Activated CD4-positive, alpha-beta memory T cell treated with anti-CD3 and anti-CD28 coated beads, Interleukin-2, amount 10 ng/mL, durations not matched to agents 7 days and 5 days (primary cell): ENCODE data around the gene VWDE. TPM values are rescaled to one million over a fixed set of nuclear protein-coding genes. Genes with fewer than 3 reads are reported as not detected.

Experiments used
- CTCF ChIA-PET: fragments of 350-600 bp; sonication (Branson Sonifier 250); formaldehyde crosslinking; loops from one replicate; lab custom pipeline; 2021; ENCODE audit warnings: antibody characterized with exemption, inconsistent platforms; lab: Charles Lee
- POLR2A ChIA-PET: fragments of 350-600 bp; sonication (Branson Sonifier 250); formaldehyde crosslinking; loops from one replicate; lab custom pipeline; 2021; ENCODE audit warnings: antibody characterized with exemption; lab: Charles Lee
- DNase-seq: peaks from one replicate; pipeline ENCODE4 v3.0.0-alpha.2; 2020
- H3K27ac Mint-ChIP-seq: one replicate; pipeline ENCODE4 v1.8.0; 2021; ENCODE audit warnings: mild to moderate bottlenecking, mixed read lengths
- H3K27me3 Mint-ChIP-seq: one replicate; pipeline ENCODE4 v1.8.0; 2021; ENCODE audit warnings: mixed read lengths
- H3K36me3 Mint-ChIP-seq: one replicate; pipeline ENCODE4 v1.8.0; 2021; ENCODE audit warnings: low read depth, mixed read lengths
- H3K4me1 Mint-ChIP-seq: one replicate; pipeline ENCODE4 v1.8.0; 2021; ENCODE audit warnings: mixed read lengths
- H3K4me3 Mint-ChIP-seq: one replicate; pipeline ENCODE4 v1.8.0; 2021; ENCODE audit warnings: mild to moderate bottlenecking, mixed read lengths
- H3K9me3 Mint-ChIP-seq: one replicate; pipeline ENCODE4 v1.8.0; 2021; ENCODE audit warnings: mixed read lengths
- total RNA-seq, 2 experiments: library from RNA; stranded (reverse); gene quantifications; one replicate each; pipeline ENCODE4 v1.2.3, GENCODE V29; 2021

VWDE gene
- total RNA-seq, 2 experiments from 2014 or later: 5.2 to 6.6 TPM

DNA sequence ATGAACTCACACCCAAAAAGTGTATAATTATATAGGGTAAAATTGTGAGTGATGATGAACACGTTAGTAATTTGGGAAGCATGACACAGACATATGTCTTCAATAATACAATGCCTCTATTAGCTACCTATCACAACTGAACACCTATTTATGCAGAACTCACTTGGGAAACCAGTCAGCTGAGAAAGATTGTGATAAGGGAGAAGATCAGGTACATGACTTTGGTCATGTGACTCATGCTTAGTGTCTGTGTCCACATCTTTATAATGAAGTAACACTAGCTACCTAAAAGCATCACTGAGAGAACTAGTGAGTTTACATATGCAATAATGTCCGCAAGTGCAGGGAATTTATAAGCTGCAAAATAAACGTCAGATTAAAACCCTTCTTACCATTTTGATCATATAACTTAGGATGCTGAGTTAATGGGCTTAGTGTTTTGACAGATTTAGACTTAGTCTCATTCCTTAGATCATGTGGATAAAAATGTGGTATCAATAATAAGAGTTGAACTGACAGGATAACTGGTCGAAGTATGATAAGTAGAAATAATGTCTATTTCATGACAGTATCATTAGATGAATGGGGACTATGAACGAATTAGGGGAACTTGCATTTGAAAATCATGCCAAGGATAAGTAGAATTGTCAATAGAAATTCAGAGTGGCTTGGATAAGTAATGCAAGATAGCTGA, 11.6 kb downstream of the VWDE start:
- no peaks in the 10 kb centered on the region for H3K4me1 Mint-ChIP-seq
- no peaks in the 10 kb centered on the region for H3K27me3 Mint-ChIP-seq
- CTCF ChIA-PET: interaction anchor here (1.1 to 2.0 kb wide), 2 partner anchors 8 to 45 kb away, joined by 3 to 5 read pairs; no protein-coding TSS in a partner anchor
- no peak overlapping the region for H3K4me3 Mint-ChIP-seq
- no peaks in the 10 kb centered on the region for H3K36me3 Mint-ChIP-seq
- no peak overlapping the region for H3K27ac Mint-ChIP-seq
- POLR2A ChIA-PET: no interaction called here
- H3K9me3 Mint-ChIP-seq: peaks cover 2% of the 10 kb centered on the region
- DNase-seq: no peak

DNA sequence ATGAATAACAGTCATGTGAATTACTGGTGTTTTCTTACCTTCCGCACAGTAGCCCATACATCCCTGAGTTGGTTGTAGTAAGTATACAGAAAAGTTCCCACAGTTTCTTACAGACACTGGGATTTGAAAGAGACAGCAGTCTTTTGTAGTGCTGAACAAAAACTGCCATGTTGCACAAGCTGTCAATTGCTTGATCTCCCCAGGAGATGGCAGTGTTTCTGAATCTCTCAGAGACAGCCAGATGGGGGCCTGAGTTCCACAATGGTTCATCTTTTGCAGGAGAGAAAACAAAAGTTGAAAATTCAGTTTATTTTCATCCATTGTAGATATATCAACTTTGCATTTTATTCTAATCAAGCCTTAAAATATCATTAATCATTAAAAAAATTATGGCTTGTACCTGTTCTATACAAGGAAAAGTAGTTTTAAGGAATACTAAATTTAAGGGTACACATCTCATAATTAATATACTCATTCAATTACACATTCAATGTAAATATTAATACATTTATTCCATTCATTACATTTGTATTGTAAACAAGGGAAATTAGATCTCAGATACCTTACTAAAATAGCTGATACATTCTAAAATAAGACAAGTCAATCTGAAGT, 14.5 kb downstream of the VWDE start:
- no peaks in the 10 kb centered on the region for H3K9me3 Mint-ChIP-seq
- peak; percentile 45 for DNase-seq
- POLR2A ChIA-PET: no interaction called here
- no peaks in the 10 kb centered on the region for H3K27me3 Mint-ChIP-seq
- H3K4me3 Mint-ChIP-seq: no peak overlapping the region
- H3K4me1 Mint-ChIP-seq: no peaks in the 10 kb centered on the region
- CTCF ChIA-PET: interaction anchor here (0.6 to 1.4 kb wide), 5 partner anchors 8 to 285 kb away, joined by 3 to 4 read pairs (median 3); partner anchors contain the start of gene VWDE
- no peaks in the 10 kb centered on the region for H3K36me3 Mint-ChIP-seq
- no peak overlapping the region for H3K27ac Mint-ChIP-seq

DNA sequence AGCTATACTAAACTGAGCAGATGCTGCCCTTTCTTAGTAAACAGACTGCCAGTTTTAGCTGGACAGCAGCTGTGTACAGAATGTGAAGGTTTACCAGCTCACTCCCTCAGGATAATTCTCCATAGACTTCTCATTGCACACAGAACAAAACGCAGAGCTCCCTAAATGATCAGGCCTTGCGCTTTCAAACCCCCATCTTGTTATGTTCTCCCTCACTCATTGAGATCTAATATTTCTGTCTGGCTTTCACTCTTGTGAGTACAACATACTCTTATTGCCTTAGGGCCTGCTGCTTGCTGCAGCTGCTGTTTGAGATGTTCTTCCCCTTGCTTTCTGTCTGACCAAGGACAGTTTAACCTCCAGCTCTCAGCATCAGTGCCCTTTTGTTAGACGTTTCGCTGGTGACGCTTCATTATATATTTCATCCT, 17.3 kb downstream of the VWDE start:
- Mint-ChIP-seq H3K4me1 (no peaks in the 10 kb centered on the region), H3K27me3 (no peaks in the 10 kb centered on the region), H3K27ac (no peak overlapping the region), H3K9me3 (no peaks in the 10 kb centered on the region), H3K4me3 (no peak overlapping the region), H3K36me3 (no peaks in the 10 kb centered on the region)
- no peak for DNase-seq
- ChIA-PET CTCF (interaction anchor here (1.0 kb wide), 1 partner anchor 72 kb away, joined by 3 read pairs; no protein-coding TSS in a partner anchor), POLR2A (no interaction called here)

DNA sequence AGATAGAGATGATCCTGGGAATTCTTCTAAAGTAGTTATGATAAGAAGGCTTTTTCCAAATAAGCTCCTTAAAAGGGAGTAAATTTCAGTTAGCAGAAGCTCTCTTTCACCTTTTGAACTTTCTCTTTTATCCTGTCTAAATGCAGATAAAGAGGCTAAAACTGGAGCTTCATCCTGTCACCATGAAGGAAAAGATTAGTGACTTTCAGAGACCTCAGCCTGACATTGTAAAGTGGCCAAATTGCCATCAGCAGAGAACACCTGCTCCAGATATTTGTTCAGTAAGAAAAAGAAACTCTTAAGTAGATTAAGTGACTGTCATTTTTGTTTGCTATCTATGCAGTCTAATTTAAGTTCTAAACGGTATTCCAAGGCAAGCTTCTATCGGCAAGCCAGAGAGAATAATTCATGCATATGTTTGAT, 18.3 kb downstream of the VWDE start:
- Mint-ChIP-seq H3K27ac (no peak overlapping the region), H3K4me3 (no peak overlapping the region), H3K9me3 (no peaks in the 10 kb centered on the region), H3K36me3 (no peaks in the 10 kb centered on the region), H3K4me1 (no peaks in the 10 kb centered on the region), H3K27me3 (no peaks in the 10 kb centered on the region)
- no peak for DNase-seq
- ChIA-PET CTCF (interaction anchor here (1.0 kb wide), 1 partner anchor 73 kb away, joined by 3 read pairs; no protein-coding TSS in a partner anchor), POLR2A (no interaction called here)

DNA sequence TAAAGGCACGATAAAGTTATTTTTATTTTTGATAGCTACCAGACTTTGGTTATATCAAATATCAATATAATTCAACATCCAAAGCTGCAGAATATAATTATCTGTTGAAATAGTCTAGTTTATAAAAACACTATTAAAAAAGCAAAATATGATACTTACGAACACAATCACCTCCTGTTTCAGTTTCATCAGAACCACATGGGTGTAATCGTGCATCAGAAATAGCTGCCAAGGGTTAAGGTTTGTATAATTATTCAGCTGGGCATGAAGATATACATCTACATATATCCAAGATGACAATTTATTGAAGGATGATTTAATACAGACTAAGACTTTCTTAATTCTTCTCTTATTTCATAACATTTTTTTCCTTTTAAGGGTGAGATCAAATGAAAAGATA, 20.3 kb downstream of the VWDE start:
- H3K4me1 Mint-ChIP-seq: no peaks in the 10 kb centered on the region
- H3K4me3 Mint-ChIP-seq: no peak overlapping the region
- no peak for DNase-seq
- H3K27ac Mint-ChIP-seq: no peak overlapping the region
- H3K27me3 Mint-ChIP-seq: no peaks in the 10 kb centered on the region
- ChIA-PET CTCF (interaction anchor here (1.1 kb wide), 1 partner anchor 9 kb away, joined by 5 read pairs; no protein-coding TSS in a partner anchor), POLR2A (no interaction called here)
- H3K9me3 Mint-ChIP-seq: no peaks in the 10 kb centered on the region
- H3K36me3 Mint-ChIP-seq: no peaks in the 10 kb centered on the region

DNA sequence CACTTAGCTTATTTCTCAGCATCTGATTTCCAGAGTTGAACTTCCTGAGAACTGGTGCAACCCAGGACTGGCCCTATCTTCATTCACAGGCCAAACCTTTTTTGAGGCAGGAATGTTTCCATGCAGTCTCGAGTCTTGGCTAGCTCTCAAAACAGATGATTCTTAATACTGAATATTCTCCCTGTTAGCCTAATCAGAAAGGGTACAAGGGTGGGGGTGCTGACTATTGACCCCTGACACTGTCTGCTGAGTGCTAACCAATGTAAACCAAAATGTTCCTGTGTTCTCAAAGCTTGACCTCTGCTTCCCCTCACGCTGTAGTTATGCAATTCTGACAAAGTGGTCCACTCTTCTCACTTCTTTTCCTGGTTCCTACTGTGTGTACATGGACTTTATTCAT, 25.3 kb downstream of the VWDE start:
- H3K4me3 Mint-ChIP-seq: no peak overlapping the region
- no peak overlapping the region for H3K27ac Mint-ChIP-seq
- CTCF ChIA-PET: no interaction called here
- POLR2A ChIA-PET: no interaction called here
- H3K36me3 Mint-ChIP-seq: no peaks in the 10 kb centered on the region
- H3K27me3 Mint-ChIP-seq: no peaks in the 10 kb centered on the region
- no peak for DNase-seq
- H3K9me3 Mint-ChIP-seq: no peaks in the 10 kb centered on the region
- H3K4me1 Mint-ChIP-seq: no peaks in the 10 kb centered on the region

DNA sequence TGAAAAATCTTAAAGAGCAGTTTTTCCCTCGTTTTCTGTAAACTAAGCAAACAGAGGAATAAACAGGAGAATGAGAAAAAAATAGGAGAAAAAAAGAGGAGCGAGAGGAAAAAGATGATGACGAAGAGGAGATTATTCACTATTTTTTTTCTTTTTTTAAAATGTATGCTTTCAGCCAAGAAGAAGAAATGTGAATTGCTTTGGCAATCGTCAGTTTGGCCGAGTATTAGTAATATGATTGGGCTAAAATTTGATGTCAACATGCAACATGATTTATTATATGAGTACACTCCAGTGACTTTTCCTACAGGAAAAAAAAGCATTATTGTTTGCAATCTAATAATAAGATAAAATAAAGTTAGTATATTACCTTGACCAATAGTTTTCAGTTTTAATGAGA, 26.3 kb downstream of the VWDE start:
- CTCF ChIA-PET: no interaction called here
- Mint-ChIP-seq H3K9me3 (no peaks in the 10 kb centered on the region), H3K27me3 (no peaks in the 10 kb centered on the region), H3K27ac (no peak overlapping the region), H3K36me3 (no peaks in the 10 kb centered on the region), H3K4me3 (no peak overlapping the region), H3K4me1 (no peaks in the 10 kb centered on the region)
- no peak for DNase-seq
- POLR2A ChIA-PET: no interaction called here

DNA sequence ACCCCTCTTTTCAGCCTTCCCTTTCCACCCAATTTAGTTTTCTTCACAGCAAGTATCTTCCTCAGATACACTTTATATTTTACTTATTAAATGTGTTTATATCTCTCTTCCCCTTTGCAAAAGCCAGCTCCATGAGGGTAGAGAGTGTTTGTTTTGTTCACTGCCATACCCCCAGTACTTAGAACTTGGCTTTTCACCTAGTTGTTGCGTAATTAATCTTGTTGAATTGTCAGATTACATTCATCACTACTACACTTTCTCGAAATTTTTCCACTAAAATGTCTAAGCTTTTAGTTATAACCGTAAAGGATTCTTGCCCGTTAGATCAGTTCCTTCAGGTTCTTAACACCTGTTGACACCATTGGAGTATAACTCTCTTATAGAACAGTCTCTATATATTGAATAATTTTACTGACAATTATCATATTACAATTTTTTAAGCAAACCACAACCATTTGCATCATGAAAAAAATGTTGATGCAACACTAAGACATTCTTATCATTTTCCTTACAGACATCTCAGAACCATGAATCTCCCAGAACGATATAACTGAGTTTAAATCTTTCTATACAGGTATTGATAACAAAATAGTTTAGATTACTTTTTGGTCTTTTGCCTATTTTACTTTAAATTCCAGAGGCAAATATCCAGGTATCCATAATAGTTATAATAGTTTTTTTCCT, 29.9 kb downstream of the VWDE start:
- no peak overlapping the region for H3K27ac Mint-ChIP-seq
- CTCF ChIA-PET: no interaction called here
- POLR2A ChIA-PET: no interaction called here
- no peaks in the 10 kb centered on the region for H3K9me3 Mint-ChIP-seq
- DNase-seq: no peak
- H3K36me3 Mint-ChIP-seq: no peaks in the 10 kb centered on the region
- no peaks in the 10 kb centered on the region for H3K4me1 Mint-ChIP-seq
- H3K27me3 Mint-ChIP-seq: no peaks in the 10 kb centered on the region
- no peak overlapping the region for H3K4me3 Mint-ChIP-seq

DNA sequence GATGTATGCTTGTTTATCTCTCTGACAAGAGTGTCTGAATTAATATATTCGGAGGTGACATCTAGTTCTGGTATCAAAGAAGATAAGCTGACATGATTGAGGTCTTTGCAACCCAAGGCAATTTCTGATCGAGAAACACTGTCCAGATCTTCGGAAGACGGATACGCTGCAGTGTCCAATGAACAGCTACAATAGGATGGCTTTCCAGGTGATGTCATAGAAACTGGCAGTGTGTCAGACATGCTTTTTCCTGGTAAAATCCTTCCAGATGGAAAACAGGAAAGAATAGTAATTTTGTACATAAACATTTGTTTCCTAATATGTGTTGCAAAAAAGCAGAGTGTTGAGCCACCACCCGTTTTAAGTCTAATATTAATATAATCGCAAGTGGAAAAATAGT, 33.4 kb downstream of the VWDE start:
- no peaks in the 10 kb centered on the region for H3K36me3 Mint-ChIP-seq
- H3K27ac Mint-ChIP-seq: no peak overlapping the region
- DNase-seq: no peak
- no peak overlapping the region for H3K4me3 Mint-ChIP-seq
- POLR2A ChIA-PET: no interaction called here
- CTCF ChIA-PET: no interaction called here
- no peaks in the 10 kb centered on the region for H3K9me3 Mint-ChIP-seq
- no peaks in the 10 kb centered on the region for H3K27me3 Mint-ChIP-seq
- no peaks in the 10 kb centered on the region for H3K4me1 Mint-ChIP-seq

DNA sequence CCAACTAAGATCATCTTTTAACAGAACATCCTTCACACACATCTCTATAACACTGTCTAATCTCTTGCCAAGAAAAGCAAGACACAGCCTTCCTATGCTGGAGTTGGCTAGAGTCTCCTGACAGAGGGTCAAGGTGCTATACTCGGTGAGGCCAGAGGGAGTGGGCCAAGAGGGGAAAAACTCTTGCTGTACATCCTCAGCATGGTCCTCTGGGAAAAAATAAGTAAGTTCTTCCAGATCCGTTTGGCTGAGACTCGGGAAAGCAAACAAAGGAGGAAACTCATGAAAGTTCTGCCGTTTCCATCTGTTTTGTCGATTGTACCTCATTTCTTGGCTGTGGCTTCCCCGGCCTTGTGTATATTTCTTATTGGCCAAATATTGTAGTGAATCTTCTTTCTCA, 33.9 kb downstream of the VWDE start:
- Mint-ChIP-seq H3K4me3 (no peak overlapping the region), H3K27ac (no peak overlapping the region), H3K27me3 (no peaks in the 10 kb centered on the region), H3K36me3 (no peaks in the 10 kb centered on the region), H3K4me1 (no peaks in the 10 kb centered on the region), H3K9me3 (no peaks in the 10 kb centered on the region)
- ChIA-PET CTCF (no interaction called here), POLR2A (no interaction called here)
- no peak for DNase-seq

DNA sequence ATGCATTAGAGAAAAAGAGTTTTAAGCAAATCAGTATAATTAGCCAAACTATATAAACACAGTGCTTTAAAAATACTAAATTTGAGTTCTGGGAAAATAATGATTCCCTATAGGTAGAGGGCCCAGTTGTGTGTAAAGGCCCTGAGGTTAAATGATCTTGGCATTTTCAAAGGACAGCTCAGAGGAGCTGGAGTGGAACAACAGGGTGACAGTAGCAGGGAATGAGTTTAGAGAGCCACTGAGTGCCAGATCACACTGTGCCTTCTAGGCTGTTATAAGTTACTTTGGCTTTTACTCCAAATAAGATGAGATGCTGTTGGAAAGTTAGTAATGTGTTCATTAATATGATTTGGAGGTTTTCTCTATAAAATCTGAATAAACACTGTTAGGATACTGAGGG, 34.6 kb downstream of the VWDE start:
- no peaks in the 10 kb centered on the region for H3K9me3 Mint-ChIP-seq
- H3K36me3 Mint-ChIP-seq: no peaks in the 10 kb centered on the region
- ChIA-PET POLR2A (no interaction called here), CTCF (no interaction called here)
- no peak for DNase-seq
- no peaks in the 10 kb centered on the region for H3K27me3 Mint-ChIP-seq
- no peak overlapping the region for H3K27ac Mint-ChIP-seq
- H3K4me1 Mint-ChIP-seq: no peaks in the 10 kb centered on the region
- no peak overlapping the region for H3K4me3 Mint-ChIP-seq

DNA sequence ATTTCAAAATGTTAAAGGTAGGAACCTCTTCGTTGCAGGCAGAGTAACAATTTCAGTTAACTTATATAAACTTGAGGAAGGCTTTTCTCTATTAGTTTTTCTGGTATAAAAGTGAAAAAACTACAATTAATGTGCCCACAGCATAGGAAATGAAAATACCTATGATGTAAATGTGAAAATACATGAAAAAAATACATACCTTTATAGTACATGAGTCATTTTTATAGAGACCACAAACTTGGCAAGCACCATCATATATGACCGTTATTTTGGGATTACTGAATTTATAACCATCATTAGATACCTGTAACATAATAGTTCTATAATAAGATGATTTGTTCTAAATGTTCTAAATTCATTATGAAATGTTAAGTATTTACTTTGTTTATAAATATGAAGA, 42.7 kb downstream of the VWDE start:
- ChIA-PET CTCF (no interaction called here), POLR2A (no interaction called here)
- Mint-ChIP-seq H3K4me1 (no peaks in the 10 kb centered on the region), H3K36me3 (no peaks in the 10 kb centered on the region), H3K9me3 (no peaks in the 10 kb centered on the region), H3K4me3 (no peak overlapping the region), H3K27ac (no peak overlapping the region), H3K27me3 (no peaks in the 10 kb centered on the region)
- no peak for DNase-seq

DNA sequence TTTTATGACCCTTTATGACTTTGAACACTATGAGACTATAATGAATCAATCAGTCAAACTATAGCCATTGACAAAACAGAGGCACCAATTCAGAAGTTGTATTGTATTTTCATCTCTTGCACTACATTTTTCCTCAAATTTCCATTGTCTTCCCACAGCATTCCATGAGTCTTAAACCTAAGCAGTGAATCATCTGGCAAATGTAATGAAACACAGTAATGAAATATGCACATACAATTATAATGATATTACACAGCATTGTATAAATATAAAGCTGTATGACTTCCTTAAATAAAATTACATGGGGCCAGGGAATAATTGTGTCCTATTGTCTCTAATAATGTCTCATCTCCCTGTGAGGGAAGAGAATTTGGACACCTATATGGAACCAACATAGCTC, 45.0 kb downstream of the VWDE start:
- Mint-ChIP-seq H3K36me3 (no peaks in the 10 kb centered on the region), H3K4me1 (no peaks in the 10 kb centered on the region), H3K27ac (no peak overlapping the region), H3K27me3 (no peaks in the 10 kb centered on the region), H3K4me3 (no peak overlapping the region), H3K9me3 (no peaks in the 10 kb centered on the region)
- ChIA-PET CTCF (no interaction called here), POLR2A (no interaction called here)
- DNase-seq: no peak
